Right lobe of liver (tissue), 5 donors: ENCODE results near the gene AGPS. TPM values are rescaled to one million over a fixed set of nuclear protein-coding genes. Genes with fewer than 3 reads are reported as not detected.

ENCODE experiments used
- small RNA-seq, 2 experiments: library from RNA; depleted of rRNA; stranded (forward); fragments of <200 nt; gene quantifications; one replicate each; pipeline ENCODE3, GENCODE V24; 2016
- total RNA-seq, 6 experiments: library from RNA; depleted of rRNA in 2 of 6; stranded (reverse); fragments of >200 nt in 2 of 6; fragmentation: NEBNext Ultra II Directional in 3 of 6; extraction: Animal tissue kit (Norgen Biotek cat#: 25700) in 3 of 6; gene quantifications; one replicate each; pipeline versions ENCODE4 v1.1.0 to v1.2.4, GENCODE V29; 2016 to 2023
- donor health status: DM: no; HTN: no; CAD: no.
- donor health status: DM: no; HTN: no; CAD: no.
- donor health status: DM: no; HTN: yes; CAD: no.
- donor health status: DM: no; HTN: yes; CAD: no.

AGPS gene
- total RNA-seq, 6 experiments from 2014 or later: 21.7 to 31.8 (median 26.8) TPM

Small RNA genes lying within 50 kb of the gene (small RNA-seq; reads per million reads assigned to genes)
- 0 reads per million in 2 experiments for gene RF01210

Other genes starting within 250 kb of the AGPS start
- 10 to 100 TPM; 22.4 to 70.4 (median 54.8) TPM for gene HNRNPA3, start 180.0 kb upstream of the AGPS start, total RNA-seq
- 10 to 100 TPM; 27.9 to 83.6 (median 35.6) TPM for gene NFE2L2, start 128.0 kb upstream of the AGPS start, total RNA-seq